GM19099 (cell line): ENCODE results near the gene KBTBD12.

ENCODE experiments used
- POLR2A ChIP-seq: IDR thresholded peaks from 3 replicates; pipeline ENCODE4 v1.6.1; 2011; ENCODE audit warnings: low read depth; ENCODE audit not compliant: insufficient read length; ENCODE audit errors: extremely low read depth

KBTBD12 gene, protein sequence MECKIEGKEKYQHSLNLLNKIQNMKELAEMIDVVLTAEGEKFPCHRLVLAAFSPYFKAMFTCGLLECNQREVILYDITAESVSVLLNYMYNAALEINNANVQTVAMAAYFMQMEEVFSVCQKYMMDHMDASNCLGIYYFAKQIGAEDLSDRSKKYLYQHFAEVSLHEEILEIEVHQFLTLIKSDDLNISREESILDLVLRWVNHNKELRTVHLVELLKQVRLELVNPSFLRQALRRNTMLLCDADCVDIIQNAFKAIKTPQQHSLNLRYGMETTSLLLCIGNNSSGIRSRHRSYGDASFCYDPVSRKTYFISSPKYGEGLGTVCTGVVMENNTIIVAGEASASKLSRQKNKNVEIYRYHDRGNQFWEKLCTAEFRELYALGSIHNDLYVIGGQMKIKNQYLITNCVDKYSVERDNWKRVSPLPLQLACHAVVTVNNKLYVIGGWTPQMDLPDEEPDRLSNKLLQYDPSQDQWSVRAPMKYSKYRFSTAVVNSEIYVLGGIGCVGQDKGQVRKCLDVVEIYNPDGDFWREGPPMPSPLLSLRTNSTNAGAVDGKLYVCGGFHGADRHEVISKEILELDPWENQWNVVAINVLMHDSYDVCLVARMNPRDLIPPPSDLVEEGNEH

DNA sequence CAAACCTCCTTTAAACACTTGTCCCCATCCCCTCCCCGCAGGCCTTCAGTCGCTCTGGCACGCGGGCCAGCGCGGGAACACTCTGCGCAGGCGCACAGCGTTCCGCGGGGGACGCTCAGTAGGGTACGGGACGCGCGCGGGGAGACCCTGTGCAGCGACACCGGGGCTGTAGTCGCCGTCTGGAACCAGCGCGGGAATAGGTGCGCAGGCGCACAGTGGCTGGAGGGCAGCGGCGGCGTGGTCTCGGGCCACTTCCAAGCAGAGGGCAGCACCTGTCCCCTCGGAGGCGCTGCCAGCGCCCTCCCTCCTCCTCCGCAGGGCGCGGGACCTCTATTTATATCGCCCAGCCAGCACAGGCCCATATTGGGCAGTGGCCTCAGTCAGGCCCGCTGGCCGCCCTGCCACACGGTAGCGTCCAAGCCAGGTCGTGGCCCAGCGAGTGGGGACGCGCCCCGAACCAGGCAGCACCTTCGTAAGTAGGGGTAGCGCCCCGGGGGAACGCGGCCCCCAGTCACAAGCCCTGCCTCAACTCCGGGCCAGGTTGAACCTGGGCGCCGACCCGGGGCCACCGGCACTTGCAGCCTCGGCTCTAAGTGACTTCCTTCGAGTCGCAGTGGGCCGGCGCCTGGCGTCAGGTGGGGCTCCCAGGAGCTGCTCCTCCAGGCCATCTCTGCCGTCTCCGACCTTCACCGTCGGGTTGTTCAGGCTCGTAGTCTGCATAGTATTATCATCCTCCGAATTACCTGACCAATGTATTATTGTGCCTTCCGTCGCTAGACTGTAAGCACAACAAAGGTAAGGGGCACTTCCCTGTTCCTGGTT is at the start of gene KBTBD12:
Gene KBTBD12 (plus strand): TSS at position 118 of the 822 bp plus-strand sequence. CDS start 7,830 bp downstream, outside the sequence.
- no peak for TF ChIP-seq POLR2A

DNA sequence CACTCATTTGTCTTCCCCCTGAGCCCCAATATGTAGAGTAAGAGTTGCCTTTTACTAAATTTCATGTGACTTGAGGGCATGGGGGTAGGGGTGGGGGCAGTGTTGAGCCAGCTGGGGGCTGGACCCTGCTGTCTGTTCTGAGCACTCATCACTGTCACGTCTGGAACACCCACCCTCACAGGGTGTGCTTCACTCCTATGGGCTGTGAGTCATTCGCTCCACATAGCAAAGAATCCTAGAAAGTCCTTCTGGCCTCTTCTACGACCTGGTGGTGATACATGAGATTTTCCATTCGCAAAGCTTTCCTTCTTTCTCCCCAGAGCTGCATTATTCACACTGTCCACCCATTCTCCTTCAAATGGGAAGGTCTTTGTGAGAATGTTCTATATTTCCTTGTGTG is 49.1 kb upstream of the KBTBD12 start:
- TF ChIP-seq POLR2A, result no peak

DNA sequence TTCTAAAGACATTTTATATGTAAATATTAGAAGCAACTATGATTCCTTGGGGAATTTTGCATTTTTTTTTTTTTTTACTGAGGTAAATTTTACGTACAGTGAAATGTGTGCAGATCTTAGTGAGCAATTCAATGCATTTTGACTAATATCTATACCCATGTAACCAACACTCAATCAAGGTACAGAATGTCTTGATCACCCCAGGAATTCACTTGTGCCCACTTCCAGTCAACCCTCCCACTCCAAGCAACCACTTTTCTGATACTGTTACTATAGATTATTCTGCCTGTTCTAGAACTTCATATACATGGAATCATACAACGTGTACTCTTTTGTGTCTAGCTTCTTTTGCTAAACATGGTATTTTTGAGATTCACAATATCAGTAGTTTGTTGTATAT is 47.6 kb upstream of the KBTBD12 start:
- no peak for TF ChIP-seq POLR2A

DNA sequence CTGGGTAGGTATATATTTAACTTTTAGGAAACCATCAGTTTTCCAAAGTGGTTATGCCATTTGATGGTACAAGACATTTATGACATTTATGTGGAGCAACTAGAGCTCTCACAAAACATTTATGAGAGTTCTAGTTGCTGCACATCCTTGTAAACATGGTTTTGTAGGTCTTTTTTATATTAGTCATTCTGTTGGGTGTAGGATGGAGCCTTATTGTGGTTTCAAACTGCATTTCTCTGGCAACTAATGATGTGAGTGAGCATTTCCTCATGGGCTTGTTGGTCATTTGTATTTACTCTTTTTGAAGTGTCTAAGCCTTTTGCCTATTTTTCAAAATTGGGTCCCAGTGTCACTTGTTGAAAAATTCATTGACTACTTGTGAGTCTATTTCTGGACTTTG is 47.0 kb upstream of the KBTBD12 start:
- no peak for TF ChIP-seq POLR2A

DNA sequence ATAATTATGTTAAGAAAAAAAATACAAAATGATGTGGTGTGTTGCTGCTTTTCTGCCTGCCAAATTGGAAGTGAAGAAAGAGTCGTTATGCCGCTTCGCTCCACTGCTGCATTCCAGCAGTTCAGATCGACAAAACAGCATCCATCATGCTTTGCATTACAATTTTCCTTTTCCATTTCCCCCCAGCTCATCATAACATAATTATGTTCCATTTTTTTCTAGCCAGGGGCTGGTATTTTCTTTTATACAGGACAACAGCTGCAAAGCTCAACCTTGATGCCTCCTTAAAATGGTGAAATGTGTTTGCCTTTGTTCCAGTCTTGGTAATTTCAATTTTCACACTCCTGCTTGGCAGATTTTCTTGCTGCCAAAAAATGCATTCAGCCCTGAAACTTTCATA is 44.9 kb upstream of the KBTBD12 start:
- no peak for TF ChIP-seq POLR2A

DNA sequence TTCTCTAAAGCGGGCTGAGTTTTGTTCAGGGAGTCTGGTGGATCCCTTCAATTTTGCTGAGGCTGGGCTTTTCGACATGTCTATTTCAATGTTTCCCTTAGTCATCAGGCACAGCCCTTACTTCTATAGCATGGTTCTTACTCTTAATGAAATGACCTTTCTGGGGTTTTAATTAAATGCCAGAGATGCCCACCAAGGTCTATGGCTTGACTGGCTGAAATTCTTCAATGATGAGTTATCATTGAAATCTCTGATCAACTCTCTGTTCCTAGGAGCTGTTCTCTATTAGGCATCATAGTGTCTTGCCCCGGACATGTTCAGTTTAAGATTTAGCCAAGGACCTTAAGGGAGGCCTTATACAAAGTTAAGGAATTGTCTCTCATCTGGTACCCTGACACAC is 33.4 kb upstream of the KBTBD12 start:
- no peak for TF ChIP-seq POLR2A

DNA sequence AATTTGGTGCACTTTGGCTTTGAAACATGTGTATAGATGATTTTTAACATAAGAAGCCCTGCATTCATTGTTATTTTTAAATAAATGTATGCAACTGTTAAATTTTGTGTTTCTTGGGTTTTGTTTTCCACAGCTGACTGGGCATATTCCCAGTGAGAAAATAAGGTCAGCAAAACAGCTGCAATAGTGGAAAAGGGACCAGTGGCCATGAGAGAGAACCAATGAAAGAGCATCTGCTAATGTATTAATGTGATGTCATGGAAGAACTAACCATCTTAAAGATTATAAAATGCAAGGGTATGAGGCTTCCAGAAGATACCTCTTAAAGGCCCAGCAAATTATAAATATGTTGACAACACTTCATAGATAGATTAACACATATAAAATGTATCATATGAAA is 31.0 kb upstream of the KBTBD12 start:
- TF ChIP-seq POLR2A, result no peak

DNA sequence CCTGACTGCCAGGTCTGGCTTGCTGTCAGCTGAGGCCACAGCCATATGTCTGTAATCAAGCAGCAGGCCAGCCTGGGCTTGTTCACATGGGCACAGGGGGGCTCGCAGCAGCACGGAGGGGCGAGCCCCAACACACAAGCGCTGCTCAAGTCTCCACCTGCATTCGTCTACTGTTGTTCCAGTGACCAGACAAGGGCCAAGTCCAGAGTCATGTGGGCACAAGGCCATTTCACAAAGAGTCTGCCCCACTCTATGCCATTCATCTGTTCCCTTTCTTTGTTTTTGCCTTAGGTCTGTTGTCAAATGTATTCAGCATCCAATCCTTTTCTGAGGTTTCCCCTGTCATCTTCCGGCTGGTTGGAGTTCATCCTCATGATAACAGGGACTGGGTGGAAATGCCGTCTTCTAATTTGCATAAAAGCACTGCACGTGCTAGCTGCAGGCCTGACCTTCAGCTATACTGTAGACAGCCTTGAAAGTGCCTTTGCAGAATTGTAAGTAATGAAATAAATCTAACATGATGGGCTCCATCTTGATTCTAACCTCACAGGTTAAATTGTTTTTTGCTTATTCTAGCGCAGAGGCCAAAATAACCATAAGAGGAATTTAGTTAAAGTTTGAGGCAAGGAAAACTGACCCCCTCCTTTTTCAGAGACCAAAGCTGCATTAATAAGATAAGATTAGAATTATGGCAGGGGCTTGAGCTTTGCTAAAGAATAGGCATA is 28.6 kb upstream of the KBTBD12 start:
- TF ChIP-seq POLR2A, result no peak

DNA sequence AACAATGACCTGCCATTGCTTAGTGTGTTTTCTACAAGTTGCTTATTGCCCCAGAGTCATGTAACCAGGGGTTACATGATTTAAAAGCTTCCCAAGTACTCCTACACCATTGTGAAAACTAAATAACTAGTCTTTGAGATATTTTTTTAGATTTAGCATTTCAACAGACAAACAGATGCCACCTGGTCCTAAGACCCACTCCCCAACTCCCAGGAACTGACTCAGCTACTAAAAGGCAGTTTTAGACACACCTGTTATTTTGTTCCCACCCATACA is 28.1 kb upstream of the KBTBD12 start:
- no peak for TF ChIP-seq POLR2A

DNA sequence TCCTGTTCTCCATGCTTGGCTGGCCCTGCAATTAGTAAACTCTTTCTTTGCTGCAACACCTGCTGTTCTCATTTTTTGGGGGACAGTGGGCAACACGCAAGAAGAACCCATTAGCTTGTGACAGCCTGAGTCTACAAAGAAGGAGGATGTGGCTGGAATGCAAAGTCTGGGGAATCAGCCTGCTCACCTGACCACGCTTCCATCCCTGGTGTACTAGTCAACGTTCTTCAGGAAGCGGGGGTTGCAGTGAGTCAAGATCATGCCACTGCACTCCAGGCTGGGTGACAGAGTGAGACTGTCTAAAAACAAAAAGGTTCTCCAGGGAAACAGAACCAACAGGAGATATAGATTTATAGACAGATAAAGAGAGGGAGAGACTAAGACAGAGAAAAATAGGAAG is 27.7 kb upstream of the KBTBD12 start:
- TF ChIP-seq POLR2A, result no peak

DNA sequence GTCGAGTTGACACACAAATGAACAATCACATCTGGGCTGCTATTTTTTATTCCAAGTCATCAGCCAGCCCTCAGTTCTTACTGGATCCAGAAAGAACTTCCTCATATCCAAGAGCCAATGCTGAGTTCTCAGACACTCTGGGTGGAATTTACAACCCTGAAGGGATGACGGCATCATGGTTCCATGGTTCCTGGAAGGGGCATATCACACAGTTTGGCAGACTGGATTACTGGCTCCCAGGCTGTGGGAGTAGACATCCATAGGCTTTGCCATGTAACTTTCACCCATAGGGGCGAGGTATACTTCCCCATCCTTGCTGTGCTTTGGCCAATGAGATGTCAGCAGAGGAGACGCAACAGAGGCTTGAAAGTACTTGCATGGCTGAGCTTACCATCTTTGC is 26.9 kb upstream of the KBTBD12 start:
- TF ChIP-seq POLR2A, result no peak

DNA sequence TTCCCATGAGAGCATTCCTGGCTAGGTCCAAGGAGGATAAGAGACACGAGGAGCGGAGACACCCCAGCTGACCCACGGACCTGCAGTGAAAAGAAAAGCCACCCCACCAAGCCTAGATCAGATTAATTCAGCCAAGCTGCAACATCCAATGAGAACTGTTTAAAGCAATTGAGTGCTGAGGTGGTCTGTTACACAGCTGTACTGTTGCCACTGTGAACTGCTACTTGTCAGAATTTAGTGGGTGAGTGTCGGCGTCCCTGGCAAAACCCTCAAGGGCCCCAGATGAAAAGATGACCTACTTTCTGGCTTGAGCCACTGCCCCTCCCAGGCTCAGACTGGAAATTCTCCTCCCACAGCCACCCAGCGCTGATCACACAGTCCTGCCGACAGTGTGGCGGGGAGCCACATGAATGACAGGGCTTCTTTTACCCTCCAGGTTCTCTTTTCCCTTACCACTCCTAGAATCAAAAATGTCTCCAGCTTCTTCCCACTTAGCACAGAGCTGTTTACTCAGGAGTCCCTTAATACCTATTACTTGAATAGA is 26.4 kb upstream of the KBTBD12 start:
- TF ChIP-seq POLR2A, result no peak

DNA sequence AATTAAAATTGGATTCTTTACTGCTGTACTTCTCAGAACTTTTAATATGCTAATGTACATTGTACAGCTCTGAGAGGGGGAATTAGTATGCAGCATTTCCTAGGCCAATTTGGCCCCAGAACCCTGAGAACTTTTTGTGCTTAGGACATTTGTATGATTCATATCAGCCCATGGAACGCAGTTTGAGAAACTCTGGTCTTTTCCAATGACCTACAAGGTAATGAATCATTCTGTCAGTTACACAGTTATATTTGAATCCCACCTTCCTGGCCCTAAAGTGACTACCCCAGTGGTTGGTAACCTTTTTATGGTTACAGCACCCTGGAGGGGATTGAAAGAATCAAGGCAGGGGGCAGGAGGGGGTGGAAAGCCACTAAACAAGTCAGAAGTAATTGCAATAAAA is 25.6 kb upstream of the KBTBD12 start:
- no peak for TF ChIP-seq POLR2A

DNA sequence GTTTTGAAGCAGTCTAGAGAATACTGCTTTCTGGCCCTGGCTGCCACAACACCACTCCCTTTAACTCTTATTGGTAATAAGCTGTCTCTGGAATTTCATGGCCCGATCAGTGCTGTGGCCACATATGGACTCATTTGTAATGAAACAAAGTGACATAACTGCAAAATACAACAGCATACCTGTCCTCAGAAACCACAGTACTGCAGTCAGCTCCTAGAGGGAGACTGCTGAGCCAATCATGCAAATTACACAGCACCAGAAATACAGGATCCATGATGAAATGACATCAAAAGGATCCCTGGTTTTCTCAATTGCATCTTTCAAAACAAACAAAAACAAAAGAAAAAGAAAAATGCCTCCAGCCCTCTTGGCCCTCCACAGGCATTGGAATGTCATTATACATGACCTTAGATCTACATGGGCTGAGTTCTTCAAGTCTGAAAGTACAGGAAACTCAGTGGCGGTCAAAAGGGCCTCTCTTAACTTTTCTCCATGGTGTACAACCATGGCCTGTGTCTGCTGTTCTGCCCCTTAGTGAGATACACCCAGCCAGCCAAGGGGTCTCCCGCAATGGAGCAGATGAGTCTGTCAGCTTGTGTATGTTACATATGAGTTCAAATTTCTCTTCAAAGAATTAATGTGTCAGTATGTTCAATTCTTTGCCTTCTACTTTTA is 24.9 kb upstream of the KBTBD12 start:
- no peak for TF ChIP-seq POLR2A

DNA sequence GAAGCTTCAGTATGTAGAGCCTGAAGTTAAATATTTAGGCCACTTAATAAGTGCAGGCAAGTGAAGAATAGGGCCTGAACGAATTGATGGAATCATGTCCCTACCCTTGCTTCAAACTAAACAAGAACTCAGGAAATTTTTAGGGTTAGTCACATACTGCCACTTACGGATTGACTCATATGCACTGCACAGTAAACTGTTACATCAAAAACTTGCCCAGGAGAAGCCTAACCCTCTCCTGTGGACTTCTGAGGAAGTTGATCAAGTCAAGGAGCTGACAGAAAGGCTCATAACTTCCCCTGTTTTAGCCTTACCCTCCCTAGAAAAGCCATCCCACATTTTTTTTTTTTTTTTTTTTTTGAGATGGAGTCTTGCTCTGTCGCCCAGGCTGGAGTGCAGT is 20.6 kb upstream of the KBTBD12 start:
- no peak for TF ChIP-seq POLR2A

DNA sequence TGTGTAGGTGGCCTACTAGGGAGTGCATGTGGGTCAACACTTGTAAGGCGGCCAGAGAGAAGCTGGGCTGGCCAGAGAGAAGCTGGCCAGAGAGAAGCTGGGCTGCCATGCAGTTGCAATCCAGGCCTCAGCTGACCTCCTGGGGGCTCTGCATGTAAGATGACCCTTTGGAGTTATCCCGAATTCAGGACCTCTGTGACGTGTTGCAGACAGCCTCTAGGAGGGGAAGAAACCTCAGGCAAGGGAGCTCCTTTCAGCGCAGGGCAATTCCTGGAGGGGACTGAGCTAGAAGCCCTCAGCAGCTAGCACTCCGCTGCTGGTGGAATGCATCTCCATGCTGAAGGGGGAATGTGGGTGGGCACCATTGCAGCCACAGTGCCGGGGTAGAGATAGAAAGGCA is 15.8 kb upstream of the KBTBD12 start:
- TF ChIP-seq POLR2A, result no peak
